ENCODE data around the gene FN3K.

Gene FN3K

GRCh38 chr17:82710499-82711232 lies 24.7 kb upstream of the FN3K start:
- peak; percentile 1 for TF ChIP-seq CTCF (IDR thresholded peaks at IDR 0.05; ENCODE audit: extremely low read depth, insufficient read depth, missing control alignments)
- no peak for DNase-seq (ENCODE audit: low spot score)
- in situ Hi-C loops (cut with MboI; ENCODE audit: low pct_unique_long_range_greater_than_20kb, low sequenced_read_pairs, unreplicated experiment) = no loop called here

GRCh38 chr17:82713071-82713723 lies 22.2 kb upstream of the FN3K start:
- no peak for TF ChIP-seq CTCF (IDR thresholded peaks at IDR 0.05; ENCODE audit: extremely low read depth, insufficient read depth, missing control alignments)
- DNase-seq (ENCODE audit: low spot score) = no peak
- in situ Hi-C loops (cut with MboI; ENCODE audit: low pct_unique_long_range_greater_than_20kb, low sequenced_read_pairs, unreplicated experiment) = no loop called here

GRCh38 chr17:82716203-82717010 lies 19.0 kb upstream of the FN3K start, which contains the start of gene FN3KRP:
Gene FN3KRP, plus strand, starts transcription at chr17:82716706. Its CDS starts 50 bp downstream, at chr17:82716756.
- in situ Hi-C loops (cut with MboI; ENCODE audit: low pct_unique_long_range_greater_than_20kb, low sequenced_read_pairs, unreplicated experiment) = no loop called here
- DNase-seq (ENCODE audit: low spot score) = peak; percentile 100

GRCh38 chr17:82718986-82719685 lies 16.3 kb upstream of the FN3K start:
- DNase-seq (ENCODE audit: low spot score) = no peak
- in situ Hi-C loops (cut with MboI; ENCODE audit: low pct_unique_long_range_greater_than_20kb, low sequenced_read_pairs, unreplicated experiment) = no loop called here
- no peak for TF ChIP-seq CTCF (IDR thresholded peaks at IDR 0.05; ENCODE audit: extremely low read depth, insufficient read depth, missing control alignments)

More at GRCh38 chr17:82716203-82717010, 19.0 kb upstream of the FN3K start, which contains the start of gene FN3KRP:
- TF ChIP-seq CTCF (IDR thresholded peaks at IDR 0.05; ENCODE audit: extremely low read depth, insufficient read depth, missing control alignments) = no peak

- DNase-seq (ENCODE audit: low spot score) = no peak
- TF ChIP-seq CTCF (IDR thresholded peaks at IDR 0.05; ENCODE audit: extremely low read depth, insufficient read depth, missing control alignments) = no peak
- in situ Hi-C loops (cut with MboI; ENCODE audit: low pct_unique_long_range_greater_than_20kb, low sequenced_read_pairs, unreplicated experiment) = no loop called here
Observed at GRCh38 chr17:82720204-82720603, 15.2 kb upstream of the FN3K start.

All from GM13977 (cell line).